H1 (cell line): Measurements from ENCODE around the gene RBM26. TPM values are rescaled to one million over a fixed set of nuclear protein-coding genes. Genes with fewer than 3 reads are reported as not detected.

ENCODE experiments used
- CTBP2 ChIP-seq: IDR thresholded peaks from 2 replicates; pipeline ENCODE4 v1.7.0; 2011; ENCODE audit warnings: borderline replicate concordance, mild to moderate bottlenecking, moderate library complexity, mixed read lengths, low read length; ENCODE audit not compliant: insufficient read depth, insufficient read length
- HDAC6 ChIP-seq: IDR thresholded peaks from one replicate; pipeline ENCODE4 v1.7.1; 2012; ENCODE audit warnings: low read depth, mild to moderate bottlenecking, inconsistent platforms, low read length, moderate library complexity
- JUN ChIP-seq: IDR thresholded peaks from 2 replicates; pipeline ENCODE4 v1.6.1; 2011; ENCODE audit warnings: low read depth, mild to moderate bottlenecking, improper control_type of control experiment, low read length
- MAX ChIP-seq: IDR thresholded peaks from 2 replicates; pipeline ENCODE4 v1.6.1; 2012; ENCODE audit warnings: inconsistent platforms
- NANOG ChIP-seq: IDR thresholded peaks from 2 replicates; pipeline ENCODE4 v1.6.1; 2011; ENCODE audit warnings: low read length, low read depth, mild to moderate bottlenecking, inconsistent platforms; ENCODE audit not compliant: insufficient read depth, poor library complexity, severe bottlenecking
- POU5F1 ChIP-seq: IDR thresholded peaks from 2 replicates; pipeline ENCODE4 v1.6.1; 2011; ENCODE audit warnings: low read depth, mild to moderate bottlenecking, low read length, moderate library complexity
- RBBP5 ChIP-seq: IDR thresholded peaks from 2 replicates; pipeline ENCODE4 v1.7.1; 2012; ENCODE audit warnings: low read depth, mild to moderate bottlenecking, inconsistent platforms, low read length, moderate library complexity, borderline replicate concordance
- RXRA ChIP-seq: IDR thresholded peaks from 2 replicates; pipeline ENCODE4 v1.6.1; 2011; ENCODE audit warnings: low read depth, mild to moderate bottlenecking, low read length, moderate library complexity; ENCODE audit not compliant: insufficient read depth
- SP2 ChIP-seq: IDR thresholded peaks from 2 replicates; pipeline ENCODE4 v1.6.1; 2012; ENCODE audit warnings: mild to moderate bottlenecking, low read length, inconsistent platforms
- SUZ12 ChIP-seq: fragments of 200-600 bp; sonication (generic); IDR thresholded peaks from 2 replicates; pipeline ENCODE4 v1.6.1; 2012; ENCODE audit warnings: mild to moderate bottlenecking, inconsistent platforms, low read length, moderate library complexity, mixed read lengths
- TAF7 ChIP-seq: optimal IDR thresholded peaks from 2 replicates; pipeline ENCODE3; 2011; ENCODE audit warnings: low read depth, mild to moderate bottlenecking, inconsistent platforms, low read length, moderate library complexity, borderline replicate concordance
- polyA plus RNA-seq, 7 experiments: library from polyadenylated mRNA; depleted of rRNA in 3 of 7; stranded (reverse) in 5 of 7; unstranded in 2 of 7; fragments of >200 nt in 5 of 7; fragments of 200-250 nt in 2 of 7; gene quantifications; 1 replicate in 5 of 7; 2 replicates in 1 of 7; 4 replicates in 1 of 7; pipeline versions ENCODE4 v1.2.1 to v1.2.3, GENCODE V29; 2011 to 2013; ENCODE audit warnings: missing spikeins in 2 of 7, mixed read lengths in 2 of 7
- total RNA-seq: library from RNA; stranded (reverse); fragmentation: NEBNext Ultra II Directional; extraction: Animal tissue kit (Norgen Biotek cat#: 25700); gene quantifications from 2 replicates; pipeline ENCODE4 v1.2.1, GENCODE V29; 2021
- TF ChIP-seq, protein P1 (sequence below): fragments of 300-600 bp; sonication (generic); IDR thresholded peaks from 2 replicates; pipeline ENCODE4 v1.7.1; 2012; ENCODE audit warnings: low read length, moderate library complexity, mild to moderate bottlenecking, inconsistent platforms; ENCODE audit not compliant: insufficient replicate concordance

The RBM26 gene
- total and polyA plus RNA-seq, 2 of the 8 experiments (the other 6 are each of a cell fraction or from before 2014, with no cell fraction given), result 20.3 to 65.5 TPM

- TF ChIP-seq, protein P1, sequence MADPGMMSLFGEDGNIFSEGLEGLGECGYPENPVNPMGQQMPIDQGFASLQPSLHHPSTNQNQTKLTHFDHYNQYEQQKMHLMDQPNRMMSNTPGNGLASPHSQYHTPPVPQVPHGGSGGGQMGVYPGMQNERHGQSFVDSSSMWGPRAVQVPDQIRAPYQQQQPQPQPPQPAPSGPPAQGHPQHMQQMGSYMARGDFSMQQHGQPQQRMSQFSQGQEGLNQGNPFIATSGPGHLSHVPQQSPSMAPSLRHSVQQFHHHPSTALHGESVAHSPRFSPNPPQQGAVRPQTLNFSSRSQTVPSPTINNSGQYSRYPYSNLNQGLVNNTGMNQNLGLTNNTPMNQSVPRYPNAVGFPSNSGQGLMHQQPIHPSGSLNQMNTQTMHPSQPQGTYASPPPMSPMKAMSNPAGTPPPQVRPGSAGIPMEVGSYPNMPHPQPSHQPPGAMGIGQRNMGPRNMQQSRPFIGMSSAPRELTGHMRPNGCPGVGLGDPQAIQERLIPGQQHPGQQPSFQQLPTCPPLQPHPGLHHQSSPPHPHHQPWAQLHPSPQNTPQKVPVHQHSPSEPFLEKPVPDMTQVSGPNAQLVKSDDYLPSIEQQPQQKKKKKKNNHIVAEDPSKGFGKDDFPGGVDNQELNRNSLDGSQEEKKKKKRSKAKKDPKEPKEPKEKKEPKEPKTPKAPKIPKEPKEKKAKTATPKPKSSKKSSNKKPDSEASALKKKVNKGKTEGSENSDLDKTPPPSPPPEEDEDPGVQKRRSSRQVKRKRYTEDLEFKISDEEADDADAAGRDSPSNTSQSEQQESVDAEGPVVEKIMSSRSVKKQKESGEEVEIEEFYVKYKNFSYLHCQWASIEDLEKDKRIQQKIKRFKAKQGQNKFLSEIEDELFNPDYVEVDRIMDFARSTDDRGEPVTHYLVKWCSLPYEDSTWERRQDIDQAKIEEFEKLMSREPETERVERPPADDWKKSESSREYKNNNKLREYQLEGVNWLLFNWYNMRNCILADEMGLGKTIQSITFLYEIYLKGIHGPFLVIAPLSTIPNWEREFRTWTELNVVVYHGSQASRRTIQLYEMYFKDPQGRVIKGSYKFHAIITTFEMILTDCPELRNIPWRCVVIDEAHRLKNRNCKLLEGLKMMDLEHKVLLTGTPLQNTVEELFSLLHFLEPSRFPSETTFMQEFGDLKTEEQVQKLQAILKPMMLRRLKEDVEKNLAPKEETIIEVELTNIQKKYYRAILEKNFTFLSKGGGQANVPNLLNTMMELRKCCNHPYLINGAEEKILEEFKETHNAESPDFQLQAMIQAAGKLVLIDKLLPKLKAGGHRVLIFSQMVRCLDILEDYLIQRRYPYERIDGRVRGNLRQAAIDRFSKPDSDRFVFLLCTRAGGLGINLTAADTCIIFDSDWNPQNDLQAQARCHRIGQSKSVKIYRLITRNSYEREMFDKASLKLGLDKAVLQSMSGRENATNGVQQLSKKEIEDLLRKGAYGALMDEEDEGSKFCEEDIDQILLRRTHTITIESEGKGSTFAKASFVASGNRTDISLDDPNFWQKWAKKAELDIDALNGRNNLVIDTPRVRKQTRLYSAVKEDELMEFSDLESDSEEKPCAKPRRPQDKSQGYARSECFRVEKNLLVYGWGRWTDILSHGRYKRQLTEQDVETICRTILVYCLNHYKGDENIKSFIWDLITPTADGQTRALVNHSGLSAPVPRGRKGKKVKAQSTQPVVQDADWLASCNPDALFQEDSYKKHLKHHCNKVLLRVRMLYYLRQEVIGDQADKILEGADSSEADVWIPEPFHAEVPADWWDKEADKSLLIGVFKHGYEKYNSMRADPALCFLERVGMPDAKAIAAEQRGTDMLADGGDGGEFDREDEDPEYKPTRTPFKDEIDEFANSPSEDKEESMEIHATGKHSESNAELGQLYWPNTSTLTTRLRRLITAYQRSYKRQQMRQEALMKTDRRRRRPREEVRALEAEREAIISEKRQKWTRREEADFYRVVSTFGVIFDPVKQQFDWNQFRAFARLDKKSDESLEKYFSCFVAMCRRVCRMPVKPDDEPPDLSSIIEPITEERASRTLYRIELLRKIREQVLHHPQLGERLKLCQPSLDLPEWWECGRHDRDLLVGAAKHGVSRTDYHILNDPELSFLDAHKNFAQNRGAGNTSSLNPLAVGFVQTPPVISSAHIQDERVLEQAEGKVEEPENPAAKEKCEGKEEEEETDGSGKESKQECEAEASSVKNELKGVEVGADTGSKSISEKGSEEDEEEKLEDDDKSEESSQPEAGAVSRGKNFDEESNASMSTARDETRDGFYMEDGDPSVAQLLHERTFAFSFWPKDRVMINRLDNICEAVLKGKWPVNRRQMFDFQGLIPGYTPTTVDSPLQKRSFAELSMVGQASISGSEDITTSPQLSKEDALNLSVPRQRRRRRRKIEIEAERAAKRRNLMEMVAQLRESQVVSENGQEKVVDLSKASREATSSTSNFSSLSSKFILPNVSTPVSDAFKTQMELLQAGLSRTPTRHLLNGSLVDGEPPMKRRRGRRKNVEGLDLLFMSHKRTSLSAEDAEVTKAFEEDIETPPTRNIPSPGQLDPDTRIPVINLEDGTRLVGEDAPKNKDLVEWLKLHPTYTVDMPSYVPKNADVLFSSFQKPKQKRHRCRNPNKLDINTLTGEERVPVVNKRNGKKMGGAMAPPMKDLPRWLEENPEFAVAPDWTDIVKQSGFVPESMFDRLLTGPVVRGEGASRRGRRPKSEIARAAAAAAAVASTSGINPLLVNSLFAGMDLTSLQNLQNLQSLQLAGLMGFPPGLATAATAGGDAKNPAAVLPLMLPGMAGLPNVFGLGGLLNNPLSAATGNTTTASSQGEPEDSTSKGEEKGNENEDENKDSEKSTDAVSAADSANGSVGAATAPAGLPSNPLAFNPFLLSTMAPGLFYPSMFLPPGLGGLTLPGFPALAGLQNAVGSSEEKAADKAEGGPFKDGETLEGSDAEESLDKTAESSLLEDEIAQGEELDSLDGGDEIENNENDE, result no peak
- no peak for TF ChIP-seq TAF7
- no peak for TF ChIP-seq HDAC6
- no peak for TF ChIP-seq SUZ12
- no peak for TF ChIP-seq CTBP2
- no peak for TF ChIP-seq RBBP5
- TF ChIP-seq RXRA, result no peak
- no peak for TF ChIP-seq MAX
- TF ChIP-seq SP2, result no peak
- no peak for TF ChIP-seq POU5F1
- no peak for TF ChIP-seq NANOG
- TF ChIP-seq JUN, result no peak
These were observed 133.0 kb downstream of the RBM26 start (continued) for GRCh38 chr13:79273045-79273444.
